ENCODE results near the gene DPY19L3. TPM values are rescaled to one million over a fixed set of nuclear protein-coding genes. Genes with fewer than 3 reads are reported as not detected.

DPY19L3 gene
- total RNA-seq, 1 donor, result 30.0 TPM

- no peak for TF ChIP-seq CTCF (IDR thresholded peaks at IDR 0.05; ENCODE audit: extremely low read depth, low read depth, low read length)
- no peaks in the 10 kb centered on the region for H4K20me1 ChIP-seq (ENCODE audit: insufficient read depth, low read length)
- H3K27me3 ChIP-seq (ENCODE audit: insufficient read depth, low read length), result no peaks in the 10 kb centered on the region
- H3K36me3 ChIP-seq (ENCODE audit: insufficient read depth, low read length), result no peaks in the 10 kb centered on the region
- no peak overlapping the region for H3K4me2 ChIP-seq (ENCODE audit: insufficient read depth, low read length)
- no peak overlapping the region for H2AFZ ChIP-seq (ENCODE audit: low read length)
- no peak overlapping the region for H3K4me3 ChIP-seq (ENCODE audit: insufficient read depth, low read length)
- no peaks in the 10 kb centered on the region for H3K4me1 ChIP-seq (ENCODE audit: insufficient read depth, low read length)
- H3K9me3 ChIP-seq (ENCODE audit: low read depth, low read length), result no peaks in the 10 kb centered on the region
- no peaks in the 10 kb centered on the region for H3K79me2 ChIP-seq (ENCODE audit: insufficient read depth, low read length)
- no peak overlapping the region for H3K27ac ChIP-seq (ENCODE audit: low read depth, low read length)
- DNase-seq (ENCODE audit: insufficient read length, low spot score, missing footprints), result no peak
Measured at GRCh38 chr19:32522967-32523366, 117.4 kb downstream of the DPY19L3 start.

GRCh38 chr19:32526895-32527294 is 121.3 kb downstream of the DPY19L3 start:
- no peaks in the 10 kb centered on the region for H3K36me3 ChIP-seq (ENCODE audit: insufficient read depth, low read length)

GRCh38 chr19:32530773-32531172 is 125.2 kb downstream of the DPY19L3 start:
- no peak overlapping the region for H3K4me2 ChIP-seq (ENCODE audit: insufficient read depth, low read length)
- TF ChIP-seq CTCF (IDR thresholded peaks at IDR 0.05; ENCODE audit: extremely low read depth, low read depth, low read length), result no peak
- no peaks in the 10 kb centered on the region for H3K27me3 ChIP-seq (ENCODE audit: insufficient read depth, low read length)
- no peak overlapping the region for H3K27ac ChIP-seq (ENCODE audit: low read depth, low read length)
- H3K4me1 ChIP-seq (ENCODE audit: insufficient read depth, low read length), result no peaks in the 10 kb centered on the region
- H3K79me2 ChIP-seq (ENCODE audit: insufficient read depth, low read length), result no peaks in the 10 kb centered on the region
- no peaks in the 10 kb centered on the region for H3K9me3 ChIP-seq (ENCODE audit: low read depth, low read length)
- no peaks in the 10 kb centered on the region for H3K36me3 ChIP-seq (ENCODE audit: insufficient read depth, low read length)
- H2AFZ ChIP-seq (ENCODE audit: low read length), result no peak overlapping the region
- no peaks in the 10 kb centered on the region for H4K20me1 ChIP-seq (ENCODE audit: insufficient read depth, low read length)
- H3K4me3 ChIP-seq (ENCODE audit: insufficient read depth, low read length), result no peak overlapping the region
- DNase-seq (ENCODE audit: insufficient read length, low spot score, missing footprints), result no peak

More at GRCh38 chr19:32526895-32527294, 121.3 kb downstream of the DPY19L3 start:
- Histone ChIP-seq H3K4me3 (ENCODE audit: insufficient read depth, low read length) (no peak overlapping the region), H2AFZ (ENCODE audit: low read length) (no peak overlapping the region), H3K9me3 (ENCODE audit: low read depth, low read length) (no peaks in the 10 kb centered on the region), H3K79me2 (ENCODE audit: insufficient read depth, low read length) (no peaks in the 10 kb centered on the region), H3K4me1 (ENCODE audit: insufficient read depth, low read length) (no peaks in the 10 kb centered on the region), H3K27ac (ENCODE audit: low read depth, low read length) (no peak overlapping the region), H3K27me3 (ENCODE audit: insufficient read depth, low read length) (no peaks in the 10 kb centered on the region), H4K20me1 (ENCODE audit: insufficient read depth, low read length) (no peaks in the 10 kb centered on the region), H3K4me2 (ENCODE audit: insufficient read depth, low read length) (no peak overlapping the region)
- no peak for DNase-seq (ENCODE audit: insufficient read length, low spot score, missing footprints)
- no peak for TF ChIP-seq CTCF (IDR thresholded peaks at IDR 0.05; ENCODE audit: extremely low read depth, low read depth, low read length)

- Histone ChIP-seq H3K79me2 (ENCODE audit: insufficient read depth, low read length) (no peaks in the 10 kb centered on the region), H3K27ac (ENCODE audit: low read depth, low read length) (no peak overlapping the region), H4K20me1 (ENCODE audit: insufficient read depth, low read length) (no peaks in the 10 kb centered on the region), H2AFZ (ENCODE audit: low read length) (no peak overlapping the region), H3K9me3 (ENCODE audit: low read depth, low read length) (no peaks in the 10 kb centered on the region), H3K27me3 (ENCODE audit: insufficient read depth, low read length) (no peaks in the 10 kb centered on the region), H3K4me1 (ENCODE audit: insufficient read depth, low read length) (no peaks in the 10 kb centered on the region), H3K4me3 (ENCODE audit: insufficient read depth, low read length) (no peak overlapping the region), H3K36me3 (ENCODE audit: insufficient read depth, low read length) (no peaks in the 10 kb centered on the region), H3K4me2 (ENCODE audit: insufficient read depth, low read length) (no peak overlapping the region)
- no peak for DNase-seq (ENCODE audit: insufficient read length, low spot score, missing footprints)
- no peak for TF ChIP-seq CTCF (IDR thresholded peaks at IDR 0.05; ENCODE audit: extremely low read depth, low read depth, low read length)
Measured at GRCh38 chr19:32532233-32532632, 126.7 kb downstream of the DPY19L3 start.

Other genes starting within 250 kb of the DPY19L3 start
- gene ZNF507, start 60.2 kb upstream of the DPY19L3 start, total RNA-seq, result 13.0 TPM in 2 replicates
- gene PDCD5, start 175.4 kb downstream of the DPY19L3 start, total RNA-seq, result 46.0 and 51.0 TPM in 2 replicates